HG03159 (cell line): ENCODE results near the gene DCLK2.

Source experiments
- ATAC-seq: cut with Tn5 transposase; IDR thresholded peaks from one replicate; pipeline ENCODE4 v1.9.1; 2021; ENCODE audit warnings: mild to moderate bottlenecking, moderate library complexity; ENCODE audit not compliant: unreplicated experiment

Gene DCLK2

DNA sequence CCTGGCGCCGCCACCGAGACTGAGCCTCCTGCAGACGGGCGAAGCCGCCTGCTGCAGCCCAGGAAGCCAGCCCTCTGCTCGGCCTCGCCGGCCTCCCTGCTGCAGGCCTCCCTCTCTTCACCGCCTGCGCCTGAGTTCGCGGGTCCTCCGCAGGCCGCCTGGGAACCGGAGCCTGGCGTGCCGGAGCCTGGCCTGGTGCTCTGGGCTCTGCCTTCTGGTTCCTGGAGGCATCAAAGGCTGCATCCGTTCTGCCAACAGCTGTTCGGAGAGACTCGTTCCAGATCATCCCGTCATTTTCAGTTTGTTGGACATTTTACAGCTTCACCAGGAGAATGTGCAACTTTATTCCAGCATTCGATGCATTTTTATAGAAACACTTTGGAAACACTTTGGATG is 178.0 kb downstream of the DCLK2 start:
- no peak for ATAC-seq

DNA sequence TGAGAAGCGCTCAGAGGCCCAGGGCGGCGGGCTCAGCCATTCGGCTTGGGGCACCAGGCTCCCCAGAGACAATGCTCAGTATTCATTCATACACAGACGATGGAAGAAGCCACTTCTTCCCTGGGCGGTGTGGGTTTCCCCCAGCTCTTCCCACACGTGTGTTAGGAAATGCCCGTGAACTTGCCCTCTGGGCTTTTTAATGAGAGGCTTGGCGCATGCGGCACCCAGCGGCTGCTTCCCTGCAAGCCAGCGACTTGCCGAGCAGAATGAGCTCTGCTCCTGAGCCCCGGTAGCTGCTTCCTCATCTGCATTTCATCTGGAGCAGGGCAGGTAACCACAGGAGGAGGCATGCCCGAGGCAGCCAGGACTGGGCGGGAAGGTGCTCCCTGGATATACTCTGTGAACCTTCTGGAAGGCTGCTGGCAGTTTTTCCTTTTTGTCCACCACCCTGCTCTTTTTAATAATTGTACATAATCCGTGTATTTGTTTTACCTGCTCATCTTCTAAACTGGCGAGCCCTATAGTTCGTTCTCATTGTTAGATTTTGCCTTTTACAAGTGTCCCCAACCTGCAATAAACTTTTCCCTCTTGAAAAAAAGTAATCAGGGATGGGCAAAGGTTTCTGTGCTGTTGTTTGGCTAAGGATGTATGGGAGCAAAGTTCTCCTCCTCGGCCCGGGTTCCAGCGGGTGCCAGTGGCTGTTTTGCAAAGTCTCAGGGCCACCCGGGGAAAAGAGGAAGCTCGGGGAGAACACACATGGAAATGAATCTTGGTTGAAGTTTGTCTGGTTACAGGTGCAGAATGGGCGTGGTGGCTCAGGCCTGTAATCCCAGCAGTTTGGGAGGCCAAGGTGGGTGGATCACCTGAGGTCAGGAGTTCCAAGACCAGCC is 178.8 kb downstream of the DCLK2 start:
- ATAC-seq, result no peak

DNA sequence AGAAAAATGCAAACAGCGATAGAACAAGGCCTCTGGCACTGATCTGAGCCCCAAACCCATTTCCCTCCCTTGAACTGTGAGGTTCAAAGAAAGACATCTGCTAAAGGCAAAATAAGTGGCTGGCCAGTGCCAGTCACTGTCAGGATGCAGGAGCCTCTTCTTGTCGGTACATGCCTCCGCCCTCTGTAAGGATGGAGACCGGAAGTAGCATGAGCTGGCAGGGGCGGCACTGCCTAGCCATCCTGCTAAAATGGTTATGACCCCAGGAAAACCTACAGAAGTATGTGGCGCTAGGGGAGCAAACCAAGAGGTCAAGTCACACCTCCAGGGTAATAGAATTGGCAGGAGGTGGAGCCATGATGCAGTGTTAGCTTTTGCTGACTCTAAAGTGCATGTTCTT is 180.3 kb downstream of the DCLK2 start:
- no peak for ATAC-seq

DNA sequence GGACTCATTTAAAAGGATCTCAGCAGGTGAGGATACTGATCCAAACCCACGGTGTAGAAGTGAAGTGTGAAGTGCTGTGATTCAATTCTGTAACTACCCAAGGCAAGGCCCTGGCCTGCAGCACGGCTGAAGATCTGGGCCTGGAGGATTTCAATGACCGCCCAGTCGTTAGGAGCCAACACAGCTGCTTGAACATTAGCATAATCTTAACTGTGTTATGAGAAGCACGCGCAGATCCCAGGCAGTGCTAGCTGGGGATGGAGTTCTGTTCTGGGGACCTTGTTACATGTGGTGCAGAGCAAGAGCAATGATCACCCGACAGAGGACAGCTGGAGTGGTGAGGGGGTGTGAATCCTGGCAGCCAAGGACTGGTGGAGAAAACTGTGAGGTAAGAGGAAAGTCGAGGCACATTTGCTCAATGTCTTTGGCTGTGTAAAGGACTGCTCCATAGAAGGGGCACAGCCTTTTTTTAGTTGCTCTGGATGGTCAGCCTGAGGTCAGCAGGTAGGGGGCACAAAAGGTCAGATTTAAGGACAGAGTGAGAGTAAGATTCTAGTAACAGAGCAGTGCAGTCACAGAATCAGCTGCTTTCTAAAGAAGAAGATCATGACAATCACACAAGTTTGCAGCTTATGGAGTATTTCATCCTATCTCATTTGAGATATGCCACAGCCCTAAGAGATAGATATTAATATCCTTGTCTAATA is 181.8 kb downstream of the DCLK2 start:
- ATAC-seq, result no peak

DNA sequence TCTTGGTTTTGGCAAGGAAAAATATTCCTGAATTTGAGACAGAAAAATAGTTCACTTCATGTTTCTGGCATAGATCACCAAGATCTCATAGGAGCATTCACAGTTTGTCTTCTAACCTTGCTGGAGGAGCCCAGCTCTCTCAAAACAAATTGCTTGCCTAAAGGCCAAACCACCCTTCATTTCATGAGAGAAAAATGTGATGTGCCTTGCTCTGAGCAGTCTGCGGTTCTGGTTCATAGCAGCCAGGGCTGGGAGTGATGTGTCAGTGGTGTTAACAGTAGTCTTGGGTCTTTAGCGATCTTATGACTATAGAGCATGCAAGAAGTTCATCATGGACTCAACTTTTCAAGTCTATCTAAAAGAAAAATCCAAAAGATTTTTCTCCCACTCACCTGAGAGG is 183.3 kb downstream of the DCLK2 start:
- no peak for ATAC-seq

DNA sequence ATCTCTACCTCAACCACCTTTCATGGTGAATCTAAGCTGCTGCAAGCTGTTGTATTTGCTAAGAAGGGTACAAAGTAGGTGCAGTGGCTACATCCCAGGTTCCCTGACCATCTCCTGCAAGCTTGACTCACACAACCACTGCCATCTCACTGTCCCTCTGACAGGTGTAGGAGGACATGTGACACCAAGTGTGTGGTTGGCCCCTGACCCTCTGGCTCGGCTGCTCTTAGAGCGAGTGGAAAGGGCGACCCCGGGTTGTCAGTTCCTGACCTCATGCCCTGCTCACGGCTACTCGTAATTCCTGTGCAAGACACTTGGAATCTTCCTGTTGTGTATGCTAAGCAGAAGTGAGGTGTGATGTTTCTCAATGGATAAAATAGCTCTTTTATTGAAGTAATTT is 184.4 kb downstream of the DCLK2 start:
- no peak for ATAC-seq

DNA sequence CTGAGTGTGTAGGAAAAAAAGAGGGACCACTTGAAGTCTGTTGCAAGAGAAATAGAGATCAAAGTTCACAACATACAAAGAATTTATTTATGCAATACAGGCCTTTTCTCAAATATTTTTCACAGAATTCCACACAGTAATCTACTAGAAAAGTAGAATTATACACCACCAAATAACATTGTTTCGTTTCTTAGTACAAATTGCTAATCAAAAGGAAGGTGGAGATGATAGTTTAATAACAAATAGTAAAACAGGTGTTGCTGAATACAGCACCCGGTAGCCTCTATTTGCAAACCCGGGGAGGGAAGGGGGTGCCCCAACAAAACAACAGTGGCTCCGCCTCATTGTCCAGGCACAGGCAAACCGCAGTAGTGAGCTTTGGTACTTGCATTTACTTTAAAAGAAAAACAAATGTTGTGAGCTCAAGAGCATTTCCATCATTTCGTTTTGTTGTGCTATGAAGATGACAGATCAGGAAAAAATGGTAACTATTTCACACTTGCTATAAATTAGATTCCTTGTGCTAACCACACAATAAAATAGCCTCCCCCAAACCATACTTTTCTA is 186.4 kb downstream of the DCLK2 start:
- ATAC-seq, result no peak

DNA sequence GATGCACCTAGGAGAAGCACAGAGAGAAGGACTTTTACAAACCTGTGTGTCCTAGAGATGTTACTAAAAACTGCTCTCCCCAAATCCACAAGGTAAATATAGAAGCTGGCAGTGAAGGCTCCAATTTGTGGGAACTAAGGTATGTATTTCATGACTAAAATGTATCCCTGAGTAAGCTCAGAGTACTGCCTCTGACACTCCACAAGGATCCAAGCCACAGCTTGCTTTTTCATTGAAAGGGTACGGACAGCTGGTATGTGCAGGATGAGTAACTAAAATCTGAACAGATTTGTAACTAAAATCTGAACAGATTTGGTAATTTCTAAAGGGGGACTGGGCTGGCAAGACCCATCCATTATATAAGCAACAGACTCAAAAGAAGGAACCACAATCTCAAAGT is 187.6 kb downstream of the DCLK2 start:
- ATAC-seq, result no peak

DNA sequence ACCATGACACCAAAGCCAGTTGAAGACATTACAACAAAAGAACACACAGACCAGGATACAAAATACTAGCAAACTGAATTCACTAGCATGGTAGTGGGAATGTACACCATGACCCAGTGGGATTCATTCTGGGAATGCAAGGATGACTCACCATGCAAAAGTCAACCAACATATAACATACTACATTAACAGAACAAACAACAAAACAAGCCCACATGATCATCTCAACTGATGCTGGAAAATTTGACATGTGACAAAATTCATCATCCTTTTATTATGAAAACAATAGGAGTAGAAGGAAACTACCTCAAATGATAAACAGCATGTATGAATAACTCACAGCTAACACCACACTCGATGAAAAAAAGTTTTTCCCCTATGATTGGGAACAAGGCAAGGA is 190.2 kb downstream of the DCLK2 start:
- no peak for ATAC-seq

DNA sequence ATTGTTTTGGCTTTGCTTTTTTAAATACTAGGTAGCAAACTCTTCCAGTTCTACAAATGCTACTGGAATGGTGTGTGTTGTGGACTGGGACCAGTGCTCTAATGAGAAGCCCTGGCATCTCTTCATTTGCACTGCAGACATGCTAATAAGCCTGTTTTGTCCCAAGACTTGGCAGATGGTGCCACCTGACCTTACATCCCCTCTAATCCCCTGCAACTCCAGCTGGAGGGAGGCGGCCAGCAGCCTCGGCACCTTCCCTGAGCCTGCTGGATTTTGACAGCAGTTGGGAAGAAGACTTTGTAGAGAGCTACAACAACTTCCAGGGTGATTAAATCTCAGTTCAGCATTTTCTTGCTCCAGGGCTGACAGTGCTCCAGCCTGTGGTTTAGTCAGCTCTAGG is 200.0 kb downstream of the DCLK2 start:
- ATAC-seq, result no peak

DNA sequence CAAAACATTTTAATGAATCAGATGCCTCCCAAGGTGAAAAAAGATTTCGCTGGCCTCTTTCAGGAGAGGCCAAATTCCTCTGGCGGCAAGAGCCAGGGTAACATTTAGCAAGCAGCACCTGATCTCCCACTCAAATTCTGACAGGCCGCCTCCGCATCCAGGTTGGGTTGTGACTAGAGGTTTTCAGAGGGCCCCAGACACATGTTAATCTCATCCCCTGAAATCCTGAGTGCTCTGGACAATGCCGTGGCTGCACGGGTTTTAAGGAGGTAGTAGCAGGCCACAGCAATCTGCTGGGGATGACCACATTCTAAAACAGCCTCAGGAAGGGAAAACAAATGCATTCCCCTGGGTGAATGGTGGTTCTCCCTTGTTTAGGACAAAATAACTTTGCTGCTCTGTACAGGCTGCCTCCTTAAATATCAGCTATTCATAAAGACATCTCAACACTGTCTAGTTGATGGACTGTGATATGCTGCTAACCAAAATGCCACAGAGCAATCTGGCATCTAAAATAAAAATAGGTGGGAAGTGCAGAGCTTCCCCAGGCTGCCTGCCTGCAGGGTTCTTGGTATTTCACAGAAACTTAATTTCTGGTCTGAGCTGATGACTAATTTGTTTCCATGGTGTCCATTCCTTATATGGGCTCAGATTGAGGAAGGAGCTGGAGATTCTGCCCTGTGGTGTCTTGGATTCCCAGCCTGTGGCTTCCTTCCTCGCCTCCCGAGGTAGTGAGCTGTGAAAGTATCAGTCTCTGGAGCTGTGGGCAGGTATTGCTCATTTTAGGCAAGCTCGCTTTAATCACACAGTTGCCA is 202.0 kb downstream of the DCLK2 start:
- ATAC-seq, result no peak

DNA sequence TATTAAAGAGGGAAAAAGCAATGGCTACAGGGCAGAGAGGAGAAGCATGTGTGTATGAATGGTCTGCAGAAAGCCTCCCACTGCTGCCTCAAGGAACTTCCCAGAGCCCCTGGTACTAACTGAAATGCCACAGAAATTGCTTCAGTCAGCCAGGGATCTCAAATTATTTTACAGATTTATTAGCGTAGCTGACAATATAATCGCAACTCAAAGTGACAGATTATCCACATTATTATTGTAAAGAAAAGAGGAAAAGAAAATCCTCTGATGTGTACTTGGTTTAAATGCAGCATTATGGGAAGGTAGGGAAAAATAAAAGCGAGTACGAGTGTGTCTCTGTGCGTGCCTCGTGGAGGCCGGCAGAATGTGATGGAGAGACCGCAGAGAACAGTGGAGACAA is 202.7 kb downstream of the DCLK2 start:
- ATAC-seq, result no peak

DNA sequence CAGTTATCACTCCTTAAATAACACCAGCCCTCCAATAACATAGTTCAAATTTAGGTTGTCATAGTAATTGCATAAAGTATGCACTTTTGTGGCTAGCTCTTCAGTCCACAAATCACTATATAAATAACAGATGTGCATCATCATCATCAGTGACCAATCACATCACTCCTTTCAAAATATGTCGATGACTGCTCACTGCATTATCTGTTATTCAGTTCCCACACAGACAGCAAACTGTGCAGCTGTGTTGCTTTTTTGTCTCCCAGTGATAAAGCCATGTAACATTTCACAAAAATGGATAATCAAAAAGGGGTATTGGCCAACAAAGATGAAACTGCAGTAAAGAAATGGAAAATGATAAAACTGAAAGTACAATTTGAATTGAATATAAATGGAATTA is 205.4 kb downstream of the DCLK2 start:
- no peak for ATAC-seq

DNA sequence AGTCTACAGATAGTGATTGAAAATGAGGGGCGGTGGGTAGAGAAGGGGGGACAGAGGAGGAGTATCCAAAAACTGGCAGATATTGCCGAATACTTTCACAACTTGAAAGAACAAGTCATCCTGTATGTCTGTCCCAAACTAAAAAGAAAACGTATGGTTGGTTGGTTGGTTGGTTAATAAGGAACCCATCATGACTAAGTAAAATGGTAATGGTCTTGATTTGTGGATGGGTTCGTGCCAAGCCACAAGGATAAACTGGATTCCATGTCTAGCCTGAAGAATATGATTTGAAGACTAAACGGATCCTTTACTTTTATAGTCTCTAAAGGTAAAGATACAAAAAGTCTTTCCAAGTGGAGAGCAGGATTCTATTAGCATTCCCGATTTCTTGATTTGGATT is 208.4 kb downstream of the DCLK2 start:
- no peak for ATAC-seq

DNA sequence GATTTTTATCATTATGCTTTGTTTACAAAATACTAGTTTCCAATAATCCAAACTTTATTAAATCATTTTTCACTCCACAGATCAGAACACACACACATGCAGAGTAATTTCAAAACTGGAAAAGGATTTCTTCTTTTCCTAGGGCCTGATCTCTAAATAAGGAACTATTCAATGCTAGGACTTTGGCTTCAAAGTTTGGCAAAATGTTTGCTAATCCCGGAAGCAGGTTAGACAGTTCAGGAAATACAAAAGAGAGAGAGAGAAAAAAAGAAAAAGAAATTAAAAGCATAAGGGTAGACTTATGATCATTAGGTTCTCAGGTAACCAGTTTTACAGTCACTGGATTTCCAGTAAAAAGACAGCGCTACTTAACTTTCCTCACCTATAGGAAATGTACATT is 211.0 kb downstream of the DCLK2 start:
- no peak for ATAC-seq

DNA sequence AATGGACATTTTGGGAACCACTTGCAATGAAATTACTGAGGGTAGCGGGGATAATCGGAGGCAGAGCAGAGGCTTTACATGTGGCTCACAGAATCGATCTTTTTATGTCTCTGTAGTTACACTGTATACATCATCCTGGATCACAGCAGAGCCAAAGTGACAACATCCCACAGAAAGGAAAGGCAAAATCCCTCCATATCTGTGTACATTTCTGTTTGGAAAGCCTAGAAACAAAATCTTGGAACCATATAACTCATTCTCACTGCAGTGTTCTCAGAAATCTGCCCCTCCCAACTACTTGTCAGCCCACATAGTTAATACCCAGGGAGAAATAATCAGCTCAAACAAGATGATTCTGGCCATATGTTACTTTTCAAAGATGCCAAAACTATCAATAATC is 211.6 kb downstream of the DCLK2 start:
- ATAC-seq, result no peak

DNA sequence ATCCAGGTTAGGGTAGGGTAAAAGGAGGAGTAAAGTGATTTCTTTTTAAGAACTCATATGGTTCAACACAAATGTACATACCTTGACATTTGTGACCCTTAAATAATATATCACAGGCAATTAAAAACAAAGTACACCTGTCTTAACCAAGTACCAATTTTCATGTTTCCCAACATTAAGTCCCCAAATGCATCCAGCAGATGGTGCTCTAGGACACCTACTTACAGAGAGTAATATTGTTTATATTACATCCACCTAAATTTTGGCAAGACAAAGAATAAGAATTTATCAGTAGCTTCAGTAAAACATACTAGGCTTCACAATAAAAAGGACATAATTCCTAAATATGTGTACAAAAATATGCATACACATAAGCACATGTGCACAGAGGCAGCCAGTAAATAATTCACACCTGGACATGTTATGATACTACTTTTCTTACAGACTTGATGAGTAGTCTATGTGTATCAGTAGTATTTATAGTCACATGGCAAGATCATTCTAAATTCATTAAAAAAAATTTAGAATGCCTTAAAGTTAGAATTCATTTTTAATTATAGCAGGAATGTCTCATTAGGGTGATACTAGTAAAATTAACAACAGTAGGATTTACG is 219.7 kb downstream of the DCLK2 start:
- no peak for ATAC-seq

DNA sequence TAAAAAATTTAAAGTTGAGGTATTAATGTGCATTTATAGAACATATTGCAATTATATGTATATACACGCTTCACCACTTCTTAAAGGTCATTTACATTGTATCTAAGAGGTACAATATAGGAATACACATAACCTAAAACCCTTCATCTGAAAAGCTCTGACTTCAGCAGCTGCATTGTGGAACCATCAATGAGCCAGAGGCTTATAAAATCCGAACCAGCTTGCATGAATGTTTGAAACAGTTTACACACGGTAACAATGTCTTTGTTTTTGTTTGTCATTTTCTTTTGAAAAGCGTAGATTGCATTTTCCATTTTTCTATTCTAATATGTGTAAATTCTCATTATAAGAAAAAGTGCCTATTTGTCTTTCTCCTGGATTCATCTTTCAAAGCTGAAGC is 221.6 kb downstream of the DCLK2 start:
- ATAC-seq, result no peak

DNA sequence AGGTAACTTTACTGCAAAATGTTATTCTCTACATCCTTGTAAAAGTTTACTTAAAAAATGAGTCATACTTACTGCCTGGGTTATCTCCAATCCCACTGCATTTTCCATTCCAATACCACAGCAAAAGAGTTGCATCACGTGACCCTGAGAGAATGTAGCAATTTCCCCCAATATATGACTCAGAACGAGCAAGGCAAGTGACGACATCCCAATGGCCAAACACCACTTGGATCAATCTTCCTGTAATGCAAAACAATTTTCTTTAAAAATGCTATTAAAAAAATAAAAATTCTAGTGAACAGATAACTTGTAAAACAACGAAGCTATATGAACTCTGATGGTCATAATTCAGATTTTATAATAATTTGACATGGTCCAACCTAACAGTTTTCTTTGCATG is 224.3 kb downstream of the DCLK2 start:
- no peak for ATAC-seq

DNA sequence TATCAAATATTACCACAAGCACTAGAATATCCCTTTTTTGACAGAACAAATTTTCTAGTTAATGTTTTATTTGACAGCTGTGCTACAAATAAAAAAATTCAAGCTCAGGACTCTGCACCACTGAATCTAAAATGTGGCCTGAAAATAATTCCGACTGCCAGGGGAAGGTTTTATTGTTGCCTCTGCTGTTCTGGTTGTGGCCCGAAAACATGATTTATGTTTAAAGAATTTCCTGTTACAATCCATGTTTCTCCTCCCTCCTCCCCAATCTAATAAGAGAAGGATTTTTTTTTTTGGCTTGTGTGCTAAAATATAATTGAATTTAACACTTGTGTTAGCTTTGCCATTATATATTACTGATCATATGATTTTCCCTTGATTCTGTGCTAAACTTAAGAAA is 227.8 kb downstream of the DCLK2 start:
- no peak for ATAC-seq

DNA sequence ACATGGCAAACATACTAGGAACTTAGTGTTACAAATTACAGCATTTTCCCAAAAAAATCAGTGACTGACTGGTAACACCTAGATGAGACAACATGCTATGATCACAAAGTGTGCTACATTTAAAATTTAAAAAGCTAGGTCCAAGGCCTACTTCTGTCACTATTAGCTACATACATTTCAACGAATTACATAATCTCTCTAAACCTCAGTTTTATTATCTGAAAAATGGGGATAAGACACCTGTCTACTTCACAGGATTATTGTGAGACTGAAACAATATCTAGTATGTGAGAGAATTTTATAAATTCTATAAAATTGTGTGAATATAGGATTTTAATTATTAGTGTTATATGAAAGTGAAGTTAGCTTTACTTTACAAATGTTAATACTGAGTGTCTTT is 228.5 kb downstream of the DCLK2 start:
- ATAC-seq, result no peak
